ENCODE data around the gene ZMIZ1. TPM values are rescaled to one million over a fixed set of nuclear protein-coding genes. Genes with fewer than 3 reads are reported as not detected.

The ZMIZ1 gene
- total RNA-seq, 1 experiment from 2014 or later, result 35.8 TPM

DNA sequence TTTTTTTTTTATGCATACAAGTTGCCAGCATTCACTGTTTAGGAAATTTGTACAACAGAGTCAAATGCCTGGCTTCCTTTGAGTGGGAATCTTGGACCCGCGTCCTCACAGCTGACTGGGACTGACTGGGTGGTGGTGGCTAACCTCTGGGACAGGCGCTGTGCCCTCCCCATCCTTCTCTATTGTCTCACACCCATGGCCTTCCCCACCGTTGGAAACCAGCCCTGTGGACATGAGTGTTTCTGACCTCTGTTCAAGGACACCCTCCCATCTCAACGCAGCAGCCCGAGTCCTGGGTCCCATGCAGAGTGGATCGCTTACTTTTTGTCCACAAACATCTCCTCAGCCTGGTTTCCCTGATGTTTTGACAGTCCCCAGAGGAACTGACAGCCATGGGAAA is 153.4 kb downstream of the ZMIZ1 start:
- DNase-seq (ENCODE audit: low spot score), result no peak
- POLR2A ChIA-PET (ENCODE audit: low non-redundant PET), result no interaction called here
- Histone ChIP-seq H3K4me1 (ENCODE audit: insufficient read depth, low read length, poor library complexity, severe bottlenecking) (no peaks in the 10 kb centered on the region), H3K27ac (ENCODE audit: low read depth, low read length, poor library complexity, severe bottlenecking) (no peak overlapping the region), H3K27me3 (replicated peaks; ENCODE audit: insufficient read depth, low read depth, low read length, poor library complexity) (no peaks in the 10 kb centered on the region), H3K9me3 (ENCODE audit: low read depth, low read length, poor library complexity, severe bottlenecking) (no peaks in the 10 kb centered on the region), H3K36me3 (ENCODE audit: insufficient read depth, low read length, poor library complexity, severe bottlenecking) (no peaks in the 10 kb centered on the region), H3K4me3 (ENCODE audit: low read depth, low read length, poor library complexity, severe bottlenecking) (no peak overlapping the region)
- intact Hi-C loops (cut with micrococcal nuclease; ENCODE audit: unreplicated experiment), result no loop called here
- BruUV-seq (replicated peaks), result no TSS peak
- CTCF ChIA-PET, result no interaction called here
- TF ChIP-seq EZH2 (IDR thresholded peaks at IDR 0.05; ENCODE audit: borderline replicate concordance, low read depth, low read length, poor library complexity, severe bottlenecking) (no peak), CTCF (conservative IDR thresholded peaks at IDR 0.05; ENCODE audit: low read depth, low read length) (no peak)

GRCh38 chr10:79223091-79224048 is 154.6 kb downstream of the ZMIZ1 start:
- no peak for TF ChIP-seq CTCF (conservative IDR thresholded peaks at IDR 0.05; ENCODE audit: low read depth, low read length)
- TF ChIP-seq EZH2 (IDR thresholded peaks at IDR 0.05; ENCODE audit: borderline replicate concordance, low read depth, low read length, poor library complexity, severe bottlenecking), result no peak
- Histone ChIP-seq H3K4me1 (ENCODE audit: insufficient read depth, low read length, poor library complexity, severe bottlenecking) (no peaks in the 10 kb centered on the region), H3K9me3 (ENCODE audit: low read depth, low read length, poor library complexity, severe bottlenecking) (no peaks in the 10 kb centered on the region), H3K27me3 (replicated peaks; ENCODE audit: insufficient read depth, low read depth, low read length, poor library complexity) (no peaks in the 10 kb centered on the region), H3K36me3 (ENCODE audit: insufficient read depth, low read length, poor library complexity, severe bottlenecking) (no peaks in the 10 kb centered on the region), H3K27ac (ENCODE audit: low read depth, low read length, poor library complexity, severe bottlenecking) (no peak overlapping the region), H3K4me3 (ENCODE audit: low read depth, low read length, poor library complexity, severe bottlenecking) (no peak overlapping the region)
- POLR2A ChIA-PET (ENCODE audit: low non-redundant PET), result no interaction called here
- BruUV-seq (replicated peaks), result no TSS peak
- CTCF ChIA-PET, result no interaction called here
- intact Hi-C loops (cut with micrococcal nuclease; ENCODE audit: unreplicated experiment), result no loop called here
- DNase-seq (ENCODE audit: low spot score), result no peak

DNA sequence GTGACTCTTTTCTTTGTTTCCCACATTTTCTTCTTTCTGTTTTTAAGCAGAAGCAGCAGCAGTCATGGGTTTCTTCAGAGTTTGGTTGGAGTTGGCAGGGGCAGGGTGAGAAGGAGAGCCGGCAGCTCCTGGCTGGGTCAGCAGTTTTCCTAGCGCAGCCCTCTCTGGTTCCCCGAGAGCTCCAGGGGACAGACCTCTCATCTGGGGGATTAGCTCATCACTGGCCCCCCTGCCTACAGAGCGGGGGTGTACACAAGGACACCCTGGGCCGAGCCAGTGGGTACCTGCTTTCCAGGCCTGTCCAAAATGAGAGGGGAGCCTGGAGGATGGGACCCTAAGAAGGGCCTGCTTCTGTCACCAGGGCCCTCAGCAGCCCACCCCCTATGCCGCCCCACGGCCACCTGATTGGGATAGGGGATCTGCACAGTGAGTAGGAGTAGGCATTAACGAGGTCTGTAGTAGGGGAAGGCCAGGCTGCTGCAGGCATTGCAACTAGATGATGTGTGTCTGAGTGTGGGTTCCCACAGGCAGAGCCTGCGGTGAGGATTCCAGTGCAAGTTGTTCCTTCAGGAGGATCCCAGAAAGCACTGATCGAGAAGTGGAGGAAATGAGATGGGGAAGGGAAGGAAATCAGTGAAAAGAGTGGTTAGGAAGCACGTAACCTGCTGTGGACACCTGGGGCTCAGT is 155.6 kb downstream of the ZMIZ1 start:
- no peak overlapping the region for H3K27ac ChIP-seq (ENCODE audit: low read depth, low read length, poor library complexity, severe bottlenecking)
- H3K4me1 ChIP-seq (ENCODE audit: insufficient read depth, low read length, poor library complexity, severe bottlenecking), result peaks cover 3% of the 10 kb centered on the region
- H3K4me3 ChIP-seq (ENCODE audit: low read depth, low read length, poor library complexity, severe bottlenecking), result no peak overlapping the region

More for the DNA sequence above, 155.6 kb downstream of the ZMIZ1 start:
- H3K27me3 ChIP-seq (replicated peaks; ENCODE audit: insufficient read depth, low read depth, low read length, poor library complexity), result no peaks in the 10 kb centered on the region
- POLR2A ChIA-PET (ENCODE audit: low non-redundant PET), result no interaction called here
- intact Hi-C loops (cut with micrococcal nuclease; ENCODE audit: unreplicated experiment), result no loop called here
- no peaks in the 10 kb centered on the region for H3K9me3 ChIP-seq (ENCODE audit: low read depth, low read length, poor library complexity, severe bottlenecking)
- CTCF ChIA-PET, result no interaction called here
- no peaks in the 10 kb centered on the region for H3K36me3 ChIP-seq (ENCODE audit: insufficient read depth, low read length, poor library complexity, severe bottlenecking)
- DNase-seq (ENCODE audit: low spot score), result no peak
- BruUV-seq (replicated peaks), result no TSS peak
- no peak for TF ChIP-seq CTCF (conservative IDR thresholded peaks at IDR 0.05; ENCODE audit: low read depth, low read length)
- no peak for TF ChIP-seq EZH2 (IDR thresholded peaks at IDR 0.05; ENCODE audit: borderline replicate concordance, low read depth, low read length, poor library complexity, severe bottlenecking)
